ENCODE measurements around the gene GPAT2. TPM values are rescaled to one million over a fixed set of nuclear protein-coding genes. Genes with fewer than 3 reads are reported as not detected.
A peak's percentile ranks its signal among the peaks of the same experiment; 100 is the strongest.
"Not testable (repeated sequence)": the region's sequence is repeated elsewhere in the genome, so short reads cannot be mapped to it uniquely, and the experiment has no call there.

GPAT2 gene
- total and polyA plus RNA-seq, 2 of the 13 experiments (the other 11 are each of a cell fraction or from before 2014, with no cell fraction given) = not detected

- TF ChIP-seq BHLHE40 (IDR thresholded peaks at IDR 0.05; ENCODE audit: low read length) = 0 out of 2 replicates have a peak, but pooled peaks have one; percentile 32
- TF ChIP-seq SMC3 (IDR thresholded peaks at IDR 0.05; ENCODE audit: low read length) = peak; percentile 68
- TF ChIP-seq GABPB1 (CRISPR knock-in tag; IDR thresholded peaks at IDR 0.05) = 0 out of 2 replicates have a peak, but pooled peaks have one; percentile 33
- peak; percentile 15; the same call in 1 of the 2 replicates for TF ChIP-seq TFAP4 (IDR thresholded peaks at IDR 0.05; ENCODE audit: borderline replicate concordance, low read depth)
- peak; percentile 29; the same call in 1 of the 2 replicates for TF ChIP-seq REPIN1 (CRISPR knock-in tag; IDR thresholded peaks at IDR 0.05; ENCODE audit: borderline replicate concordance, low read depth)
- TF ChIP-seq, protein P1, sequence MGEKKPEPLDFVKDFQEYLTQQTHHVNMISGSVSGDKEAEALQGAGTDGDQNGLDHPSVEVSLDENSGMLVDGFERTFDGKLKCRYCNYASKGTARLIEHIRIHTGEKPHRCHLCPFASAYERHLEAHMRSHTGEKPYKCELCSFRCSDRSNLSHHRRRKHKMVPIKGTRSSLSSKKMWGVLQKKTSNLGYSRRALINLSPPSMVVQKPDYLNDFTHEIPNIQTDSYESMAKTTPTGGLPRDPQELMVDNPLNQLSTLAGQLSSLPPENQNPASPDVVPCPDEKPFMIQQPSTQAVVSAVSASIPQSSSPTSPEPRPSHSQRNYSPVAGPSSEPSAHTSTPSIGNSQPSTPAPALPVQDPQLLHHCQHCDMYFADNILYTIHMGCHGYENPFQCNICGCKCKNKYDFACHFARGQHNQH (CRISPR knock-in tag; IDR thresholded peaks at IDR 0.05) = peak; percentile 60; the same call in 1 of the 2 replicates
- TF ChIP-seq BORCS8-MEF2B (CRISPR knock-in tag; IDR thresholded peaks at IDR 0.05) = peak; percentile 45; the same call in 1 of the 2 replicates
- TF ChIP-seq, protein P2, sequence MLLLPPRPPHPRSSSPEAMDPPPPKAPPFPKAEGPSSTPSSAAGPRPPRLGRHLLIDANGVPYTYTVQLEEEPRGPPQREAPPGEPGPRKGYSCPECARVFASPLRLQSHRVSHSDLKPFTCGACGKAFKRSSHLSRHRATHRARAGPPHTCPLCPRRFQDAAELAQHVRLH (CRISPR knock-in tag; IDR thresholded peaks at IDR 0.05; ENCODE audit: borderline replicate concordance, low read depth) = peak; percentile 36; the same call in 1 of the 2 replicates
Measured at GRCh38 chr2:96022701-96023447, 11.8 kb downstream of the GPAT2 start (continued).

GRCh38 chr2:96022126-96022525 is 12.6 kb downstream of the GPAT2 start:
- CTCF ChIA-PET (ENCODE audit: low intra/inter-chr PET ratio, low total read pairs) = interaction anchor here (1.3 to 2.1 kb wide), 2 partner anchors 95 to 152 kb away, joined by 12 to 13 read pairs; partner anchors contain the start of gene ADRA2B
- DNase-seq (ENCODE audit: low spot score); H2AFZ ChIP-seq (ENCODE audit: low read length); H3K9ac ChIP-seq (ENCODE audit: insufficient read depth, low read depth, low read length); H3K79me2 ChIP-seq (ENCODE audit: insufficient read depth, low read length); H3K36me3 ChIP-seq (replicated peaks in 1 of 2; ENCODE audit: control insufficient read depth in 1 of 2, insufficient read depth in 2 of 2, low read length in 2 of 2); H3K9me3 ChIP-seq (ENCODE audit: low read length); H3K4me1 ChIP-seq (ENCODE audit: insufficient read depth, low read length); BruUV-seq (replicated peaks); H3K27me3 ChIP-seq (ENCODE audit: control insufficient read depth in 1 of 2, insufficient read depth in 2 of 2, low read length in 2 of 2); H3K27ac ChIP-seq (ENCODE audit: extremely low read length, insufficient read depth, low read length); H4K20me1 ChIP-seq (ENCODE audit: insufficient read depth, low read length); H3K4me3 ChIP-seq (replicated peaks in 1 of 3; ENCODE audit: insufficient read depth in 1 of 3, low read depth in 2 of 3, low read length in 3 of 3); FAIRE-seq; POLR2A ChIA-PET; ATAC-seq; H3K4me2 ChIP-seq (ENCODE audit: low read depth, low read length): not testable (repeated sequence)
- intact Hi-C loops (cut with micrococcal nuclease; ENCODE audit: unreplicated experiment) (loop anchor here (10.0 kb wide), 2 partner anchors 93 to 153 kb away; partner anchors contain the start of gene ADRA2B), in situ Hi-C loops (cut with HindIII; ENCODE audit: extremely low pct_ligation_motif_present, low pct_unique_long_range_greater_than_20kb) (loop anchor here (25.0 kb wide), 1 partner anchor 90 kb away; the partner anchor contains the start of gene ADRA2B)
- 21% methylated on average over 6 of the region's 7 CpGs for WGBS (ENCODE audit: low lambda C conversion rate)

DNA sequence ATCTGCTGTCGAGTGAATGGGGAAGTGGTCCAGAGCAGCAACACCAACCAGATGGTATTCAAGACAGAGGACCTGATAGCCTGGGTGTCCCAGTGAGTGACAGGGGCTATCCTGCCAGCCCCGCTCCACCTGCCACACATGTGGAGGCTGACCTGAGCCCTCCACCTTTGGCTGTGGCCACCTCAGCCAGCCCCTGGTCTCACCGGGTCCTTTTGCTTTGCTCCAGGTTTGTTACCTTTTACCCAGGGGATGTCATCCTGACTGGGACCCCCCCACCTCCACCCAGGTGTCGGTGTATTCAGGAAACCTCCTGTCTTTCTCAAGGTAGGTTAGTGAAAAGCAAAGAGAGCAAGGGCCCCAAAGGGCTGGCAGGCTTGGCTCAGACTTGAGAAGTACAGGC is 13.6 kb downstream of the GPAT2 start:
- 14% methylated on average over 3 of the region's 4 CpGs for WGBS (ENCODE audit: low lambda C conversion rate)
- intact Hi-C loops (cut with micrococcal nuclease; ENCODE audit: unreplicated experiment) (loop anchor here (10.0 kb wide), 2 partner anchors 94 to 154 kb away; partner anchors contain the start of gene ADRA2B), in situ Hi-C loops (cut with HindIII; ENCODE audit: extremely low pct_ligation_motif_present, low pct_unique_long_range_greater_than_20kb) (loop anchor here (25.0 kb wide), 1 partner anchor 91 kb away; the partner anchor contains the start of gene ADRA2B)
- POLR2A ChIA-PET; H3K4me3 ChIP-seq (replicated peaks in 1 of 3; ENCODE audit: insufficient read depth in 1 of 3, low read depth in 2 of 3, low read length in 3 of 3); H3K9me3 ChIP-seq (ENCODE audit: low read length); H3K27me3 ChIP-seq (ENCODE audit: control insufficient read depth in 1 of 2, insufficient read depth in 2 of 2, low read length in 2 of 2); H4K20me1 ChIP-seq (ENCODE audit: insufficient read depth, low read length); H2AFZ ChIP-seq (ENCODE audit: low read length); BruUV-seq (replicated peaks); H3K9ac ChIP-seq (ENCODE audit: insufficient read depth, low read depth, low read length); FAIRE-seq; H3K36me3 ChIP-seq (replicated peaks in 1 of 2; ENCODE audit: control insufficient read depth in 1 of 2, insufficient read depth in 2 of 2, low read length in 2 of 2); H3K4me1 ChIP-seq (ENCODE audit: insufficient read depth, low read length); ATAC-seq; H3K27ac ChIP-seq (ENCODE audit: extremely low read length, insufficient read depth, low read length); H3K4me2 ChIP-seq (ENCODE audit: low read depth, low read length); H3K79me2 ChIP-seq (ENCODE audit: insufficient read depth, low read length); DNase-seq (ENCODE audit: low spot score): not testable (repeated sequence)
- CTCF ChIA-PET (ENCODE audit: low intra/inter-chr PET ratio, low total read pairs) = interaction anchor here (1.3 kb wide), 1 partner anchor 96 kb away, joined by 3 read pairs; the partner anchor contains the start of gene ADRA2B

Measured in HepG2 (cell line).